Duodenal mucosa (tissue), 2 donors: ENCODE measurements around the gene KCNK17.

Experiments used
- H3K27ac ChIP-seq: one replicate; pipeline ENCODE4 v1.7.0; 2013; ENCODE audit warnings: low read depth, low read length
- H3K27me3 ChIP-seq, 2 donors: one replicate each; pipeline ENCODE4 v1.7.0; 2013; ENCODE audit warnings: low read length in 2 of 2, control low read depth in 1 of 2; ENCODE audit not compliant: insufficient read depth in 2 of 2, control insufficient read depth in 1 of 2
- H3K36me3 ChIP-seq, 2 donors: one replicate each; pipeline ENCODE4 v1.7.0; 2013; ENCODE audit warnings: low read length in 2 of 2, control low read depth in 1 of 2; ENCODE audit not compliant: insufficient read depth in 2 of 2, control insufficient read depth in 1 of 2
- H3K4me1 ChIP-seq, 2 donors: one replicate each; pipeline ENCODE4 v1.7.0; 2013; ENCODE audit warnings: low read length in 2 of 2, control low read depth in 1 of 2; ENCODE audit not compliant: insufficient read depth in 2 of 2, control insufficient read depth in 1 of 2
- H3K4me3 ChIP-seq, 2 donors: one replicate each; pipeline ENCODE4 v1.7.0; 2013; ENCODE audit warnings: low read length in 2 of 2, low read depth in 1 of 2
- H3K9ac ChIP-seq, 2 donors: one replicate each; pipeline ENCODE4 v1.7.0; 2013; ENCODE audit warnings: low read length in 2 of 2, low read depth in 1 of 2
- H3K9me3 ChIP-seq, 2 donors: one replicate each; pipeline ENCODE4 v1.7.0; 2013; ENCODE audit warnings: low read length in 2 of 2, control low read depth in 1 of 2; ENCODE audit not compliant: control insufficient read depth in 1 of 2

The KCNK17 gene

GRCh38 chr6:39260953-39261352 is 53.3 kb downstream of the KCNK17 start:
- H3K9me3 ChIP-seq, result no peaks in the 10 kb centered on the region
- peaks cover 6 to 9% of the 10 kb centered on the region in 2 donors for H3K4me1 ChIP-seq
- H3K36me3 ChIP-seq, result no peaks in the 10 kb centered on the region
- H3K27ac ChIP-seq, result no peak overlapping the region
- H3K4me3 ChIP-seq, result no peak overlapping the region
- no peak overlapping the region for H3K9ac ChIP-seq
- no peaks in the 10 kb centered on the region for H3K27me3 ChIP-seq

- Histone ChIP-seq H3K36me3 (no peaks in the 10 kb centered on the region), H3K4me3 (no peak overlapping the region), H3K9ac (no peak overlapping the region), H3K27ac (no peak overlapping the region), H3K27me3 (no peaks in the 10 kb centered on the region), H3K9me3 (no peaks in the 10 kb centered on the region), H3K4me1 (peaks cover 6 to 9% of the 10 kb centered on the region in 2 donors)
Observed at GRCh38 chr6:39260456-39260855, 53.8 kb downstream of the KCNK17 start.

GRCh38 chr6:39256294-39256940 is 57.8 kb downstream of the KCNK17 start:
- no peak overlapping the region for H3K27ac ChIP-seq
- H3K27me3 ChIP-seq, result no peaks in the 10 kb centered on the region
- H3K4me1 ChIP-seq, result no peaks in the 10 kb centered on the region
- no peak overlapping the region for H3K4me3 ChIP-seq
- H3K36me3 ChIP-seq, result no peaks in the 10 kb centered on the region
- H3K9ac ChIP-seq, result no peak overlapping the region
- no peaks in the 10 kb centered on the region for H3K9me3 ChIP-seq

- no peaks in the 10 kb centered on the region for H3K9me3 ChIP-seq
- H3K27ac ChIP-seq, result no peak overlapping the region
- H3K27me3 ChIP-seq, result no peaks in the 10 kb centered on the region
- no peak overlapping the region for H3K9ac ChIP-seq
- no peak overlapping the region for H3K4me3 ChIP-seq
- H3K4me1 ChIP-seq, result no peaks in the 10 kb centered on the region
- H3K36me3 ChIP-seq, result no peaks in the 10 kb centered on the region
Observed at GRCh38 chr6:39254999-39255535, 59.2 kb downstream of the KCNK17 start.

- Histone ChIP-seq H3K36me3 (no peaks in the 10 kb centered on the region), H3K27ac (no peak overlapping the region), H3K9me3 (no peaks in the 10 kb centered on the region), H3K4me1 (peaks cover 5 to 6% of the 10 kb centered on the region in 2 donors), H3K4me3 (no peak overlapping the region), H3K27me3 (no peaks in the 10 kb centered on the region), H3K9ac (no peak overlapping the region)
Observed at GRCh38 chr6:39251406-39251805, 62.8 kb downstream of the KCNK17 start.

GRCh38 chr6:39250507-39250906 is 63.7 kb downstream of the KCNK17 start:
- Histone ChIP-seq H3K36me3 (no peaks in the 10 kb centered on the region), H3K9me3 (no peaks in the 10 kb centered on the region), H3K27ac (no peak overlapping the region), H3K9ac (no peak overlapping the region), H3K4me1 (peaks cover 5 to 6% of the 10 kb centered on the region in 2 donors), H3K4me3 (no peak overlapping the region), H3K27me3 (no peaks in the 10 kb centered on the region)

- Histone ChIP-seq H3K4me1 (peaks cover 5 to 6% of the 10 kb centered on the region in 2 donors), H3K27ac (no peak overlapping the region), H3K9me3 (no peaks in the 10 kb centered on the region), H3K9ac (no peak overlapping the region), H3K4me3 (no peak overlapping the region), H3K27me3 (no peaks in the 10 kb centered on the region), H3K36me3 (no peaks in the 10 kb centered on the region)
Observed at GRCh38 chr6:39249278-39249677, 64.9 kb downstream of the KCNK17 start.
